ENCODE results near the gene KIF3C. TPM values are rescaled to one million over a fixed set of nuclear protein-coding genes. Genes with fewer than 3 reads are reported as not detected.

Gene KIF3C
- total and polyA plus RNA-seq, 10 of the 15 experiments (the other 5 are each of a cell fraction or from before 2014, with no cell fraction given) = 0.10 to 0.63 (median 0.46) TPM

- CTCF ChIA-PET = interaction anchor here (0.6 to 1.2 kb wide), 2 partner anchors 20 to 134 kb away, joined by 3 to 7 read pairs; no protein-coding TSS in a partner anchor
- no peak overlapping the region for H3K9ac ChIP-seq (ENCODE audit: control insufficient read depth, insufficient read depth, low read length)
These were observed 29.9 kb upstream of the KIF3C start for GRCh38 chr2:26011990-26012856.

GRCh38 chr2:26011609-26011989 is 29.3 kb upstream of the KIF3C start:
- Histone ChIP-seq H3K27me3 (replicated peaks in 1 of 2; ENCODE audit: control insufficient read depth in 2 of 2, insufficient read depth in 2 of 2, low read length in 1 of 2) (no peaks in the 10 kb centered on the region), H3K4me2 (ENCODE audit: control insufficient read depth, insufficient read depth) (no peak overlapping the region), H3K9ac (ENCODE audit: control insufficient read depth, insufficient read depth, low read length) (no peak overlapping the region), H2AFZ (ENCODE audit: control insufficient read depth, low read depth, low read length) (no peak overlapping the region), H3K27ac (ENCODE audit: control insufficient read depth, insufficient read depth) (no peak overlapping the region), H4K20me1 (ENCODE audit: control insufficient read depth, insufficient read depth) (no peaks in the 10 kb centered on the region), H3K4me3 (no peak overlapping the region), H3K9me3 (replicated peaks; ENCODE audit: control insufficient read depth, insufficient read depth, low read length) (0 out of 3 replicates have a peak, but pooled peaks cover 2% of the 10 kb centered on the region), H3K4me1 (ENCODE audit: control insufficient read depth, insufficient read depth, low read length) (peaks cover 4% of the 10 kb centered on the region; the same call in 1 of the 2 replicates), H3K36me3 (ENCODE audit: control insufficient read depth in 2 of 2, insufficient read depth in 2 of 2, low read length in 1 of 2) (no peaks in the 10 kb centered on the region), H3K79me2 (ENCODE audit: control insufficient read depth, insufficient read depth, low read length) (no peaks in the 10 kb centered on the region)
- ChIA-PET RAD21 (ENCODE audit: unreplicated experiment) (no interaction called here), CTCF (interaction anchor here (0.6 to 1.2 kb wide), 2 partner anchors 20 to 135 kb away, joined by 3 to 7 read pairs; no protein-coding TSS in a partner anchor), SMC1A (ENCODE audit: uncharacterized antibody, unreplicated experiment) (interaction anchor here (1.0 to 1.4 kb wide), 2 partner anchors 61 to 134 kb away, joined by 3 read pairs; no protein-coding TSS in a partner anchor), POLR2A (no interaction called here)
- intact Hi-C loops (cut with micrococcal nuclease; ENCODE audit: unreplicated experiment) = no loop called here
- no TSS peak for BruUV-seq (replicated peaks)
- FAIRE-seq (no peak), DNase-seq (ENCODE audit: low read depth, low spot score) (no peak), ATAC-seq (no peak)
- in situ Hi-C loops (cut with MboI) = no loop called here
- WGBS (ENCODE audit: insufficient coverage, insufficient replicate concordance, low lambda C conversion rate, missing lambda C conversion rate) = 64% methylated on average over 6 of the region's 6 CpGs
- TF ChIP-seq GATAD2B (conservative IDR thresholded peaks at IDR 0.05; ENCODE audit: low read depth) (no peak), ZNF274 (IDR thresholded peaks at IDR 0.05; ENCODE audit: insufficient read depth, insufficient read length) (no peak), RELB (IDR thresholded peaks at IDR 0.05; ENCODE audit: low read depth) (no peak), ASH2L (IDR thresholded peaks at IDR 0.05; ENCODE audit: borderline replicate concordance, low read depth) (no peak), CBX5 (IDR thresholded peaks at IDR 0.05; ENCODE audit: low read depth) (no peak), RELA (IDR thresholded peaks at IDR 0.05; ENCODE audit: borderline replicate concordance, partially characterized antibody) (no peak), ZNF207 (IDR thresholded peaks at IDR 0.05; ENCODE audit: borderline replicate concordance) (no peak), WRNIP1 (IDR thresholded peaks at IDR 0.05; ENCODE audit: borderline replicate concordance, low read depth, low read length) (no peak), RBBP5 (conservative IDR thresholded peaks at IDR 0.05) (no peak), EED (IDR thresholded peaks at IDR 0.05; ENCODE audit: low read depth) (no peak), CEBPB (IDR thresholded peaks at IDR 0.05; ENCODE audit: borderline replicate concordance in 1 of 2, low read depth in 2 of 2, low read length in 2 of 2) (no peak), SRF (IDR thresholded peaks at IDR 0.05; ENCODE audit: low read depth in 2 of 2, low read length in 2 of 2) (no peak), SP1 (IDR thresholded peaks at IDR 0.05; ENCODE audit: low read depth, low read length) (no peak)

More at GRCh38 chr2:26011990-26012856, 29.9 kb upstream of the KIF3C start:
- RAD21 ChIA-PET (ENCODE audit: unreplicated experiment) = no interaction called here
- FAIRE-seq (no peak), DNase-seq (ENCODE audit: low read depth, low spot score) (no peak), ATAC-seq (no peak)
- intact Hi-C loops (cut with micrococcal nuclease; ENCODE audit: unreplicated experiment) (no loop called here), in situ Hi-C loops (cut with MboI) (no loop called here)
- no TSS peak for BruUV-seq (replicated peaks)
- Histone ChIP-seq H3K4me2 (ENCODE audit: control insufficient read depth, insufficient read depth) (no peak overlapping the region), H2AFZ (ENCODE audit: control insufficient read depth, low read depth, low read length) (no peak overlapping the region), H4K20me1 (ENCODE audit: control insufficient read depth, insufficient read depth) (no peaks in the 10 kb centered on the region), H3K4me3 (no peak overlapping the region), H3K4me1 (ENCODE audit: control insufficient read depth, insufficient read depth, low read length) (peaks cover 4% of the 10 kb centered on the region; the same call in 1 of the 2 replicates), H3K27me3 (replicated peaks in 1 of 2; ENCODE audit: control insufficient read depth in 2 of 2, insufficient read depth in 2 of 2, low read length in 1 of 2) (no peaks in the 10 kb centered on the region), H3K36me3 (ENCODE audit: control insufficient read depth in 2 of 2, insufficient read depth in 2 of 2, low read length in 1 of 2) (no peaks in the 10 kb centered on the region), H3K9me3 (replicated peaks; ENCODE audit: control insufficient read depth, insufficient read depth, low read length) (0 out of 3 replicates have a peak, but pooled peaks cover 2% of the 10 kb centered on the region), H3K79me2 (ENCODE audit: control insufficient read depth, insufficient read depth, low read length) (no peaks in the 10 kb centered on the region), H3K27ac (ENCODE audit: control insufficient read depth, insufficient read depth) (no peak overlapping the region)
- POLR2A ChIA-PET = interaction anchor here (0.6 kb wide), 1 partner anchor 62 kb away, joined by 4 read pairs; no protein-coding TSS in a partner anchor
- 55% methylated on average over 14 of the region's 14 CpGs for WGBS (ENCODE audit: insufficient coverage, insufficient replicate concordance, low lambda C conversion rate, missing lambda C conversion rate)
- SMC1A ChIA-PET (ENCODE audit: uncharacterized antibody, unreplicated experiment) = interaction anchor here (1.0 to 1.4 kb wide), 2 partner anchors 60 to 133 kb away, joined by 3 read pairs; no protein-coding TSS in a partner anchor
- TF ChIP-seq LARP7 (IDR thresholded peaks at IDR 0.05) (no peak), CHD2 (IDR thresholded peaks at IDR 0.05; ENCODE audit: borderline replicate concordance, low read depth, low read length) (no peak), SREBF1 (IDR thresholded peaks at IDR 0.05; ENCODE audit: low read length) (no peak)

Data from GM12878 (cell line).